Measurements from ENCODE around the gene AP3S2. TPM values are rescaled to one million over a fixed set of nuclear protein-coding genes. Genes with fewer than 3 reads are reported as not detected.

The AP3S2 gene
- total and polyA plus RNA-seq, 7 donors = 24.1 to 88.5 (median 33.5) TPM

GRCh38 chr15:89851673-89852341 is 42.0 kb downstream of the AP3S2 start:
- WGBS, 2 donors = 34 to 57% methylated on average over 5 of the region's 5 CpGs
- no peaks in the 10 kb centered on the region for H3K9me3 ChIP-seq

GRCh38 chr15:89848970-89849292 is 44.9 kb downstream of the AP3S2 start:
- no peak for DNase-seq
- intact Hi-C loops (cut with DNase I) = no loop called here
- Histone ChIP-seq H3K27ac (no peak overlapping the region), H3K36me3 (peaks cover 0 to 59% (median 12%) of the 10 kb centered on the region in 4 donors), H3K4me1 (peaks cover 0 to 10% (median 0%) of the 10 kb centered on the region in 4 donors), H3K27me3 (no peaks in the 10 kb centered on the region), H3K9me3 (no peaks in the 10 kb centered on the region), H3K4me3 (no peak overlapping the region)
- WGBS, 2 donors = 57 to 78% methylated on average over 2 of the region's 2 CpGs
- TF ChIP-seq CTCF (IDR thresholded peaks at IDR 0.05) = no peak
- TF ChIP-seq POLR2AphosphoS5 (IDR thresholded peaks at IDR 0.05) = no peak
- TF ChIP-seq EP300 (IDR thresholded peaks at IDR 0.05) = no peak
- no peak for TF ChIP-seq POLR2A (IDR thresholded peaks at IDR 0.05)

More at GRCh38 chr15:89851673-89852341, 42.0 kb downstream of the AP3S2 start:
- TF ChIP-seq CTCF (IDR thresholded peaks at IDR 0.05) = no peak
- no peak for TF ChIP-seq POLR2AphosphoS5 (IDR thresholded peaks at IDR 0.05)
- TF ChIP-seq POLR2A (IDR thresholded peaks at IDR 0.05) = no peak
- TF ChIP-seq EP300 (IDR thresholded peaks at IDR 0.05) = no peak
- Histone ChIP-seq H3K27me3 (no peaks in the 10 kb centered on the region), H3K4me1 (no peaks in the 10 kb centered on the region), H3K27ac (no peak overlapping the region), H3K4me3 (no peak overlapping the region), H3K36me3 (peaks cover 0 to 50% (median 12%) of the 10 kb centered on the region in 4 donors)
- no peak for DNase-seq
- intact Hi-C loops (cut with DNase I) = no loop called here

- Histone ChIP-seq H3K27me3 (no peaks in the 10 kb centered on the region), H3K4me1 (peaks cover 0 to 10% (median 0%) of the 10 kb centered on the region in 4 donors), H3K27ac (no peak overlapping the region), H3K9me3 (no peaks in the 10 kb centered on the region), H3K4me3 (no peak overlapping the region), H3K36me3 (peaks cover 0 to 47% (median 9%) of the 10 kb centered on the region in 4 donors)
- no peak for DNase-seq
- TF ChIP-seq CTCF (IDR thresholded peaks at IDR 0.05) (no peak), POLR2AphosphoS5 (IDR thresholded peaks at IDR 0.05) (no peak), EP300 (IDR thresholded peaks at IDR 0.05) (no peak), POLR2A (IDR thresholded peaks at IDR 0.05) (no peak)
- intact Hi-C loops (cut with DNase I) = no loop called here
- 91 to 96% methylated on average over 2 of the region's 2 CpGs for WGBS, 2 donors
Measured at GRCh38 chr15:89847101-89847500, 46.7 kb downstream of the AP3S2 start.

- H3K27ac ChIP-seq = no peak overlapping the region
- WGBS, 2 donors = 75 to 82% methylated on average over 5 of the region's 5 CpGs
- H3K4me1 ChIP-seq = peaks cover 0 to 10% (median 0%) of the 10 kb centered on the region in 4 donors
Measured at GRCh38 chr15:89845305-89845893, 48.4 kb downstream of the AP3S2 start.

More at GRCh38 chr15:89845305-89845893, 48.4 kb downstream of the AP3S2 start:
- no peak for DNase-seq
- Histone ChIP-seq H3K4me3 (no peak overlapping the region), H3K27me3 (no peaks in the 10 kb centered on the region), H3K9me3 (no peaks in the 10 kb centered on the region), H3K36me3 (peaks cover 0 to 30% (median 3%) of the 10 kb centered on the region in 4 donors)
- intact Hi-C loops (cut with DNase I) = no loop called here
- TF ChIP-seq POLR2A (IDR thresholded peaks at IDR 0.05) (no peak), POLR2AphosphoS5 (IDR thresholded peaks at IDR 0.05) (no peak), CTCF (IDR thresholded peaks at IDR 0.05) (no peak), EP300 (IDR thresholded peaks at IDR 0.05) (no peak)
